Measurements from ENCODE around the gene IGF2. TPM values are rescaled to one million over a fixed set of nuclear protein-coding genes. Genes with fewer than 3 reads are reported as not detected.
A peak's percentile ranks its signal among the peaks of the same experiment; 100 is the strongest.

IGF2 gene
- total and polyA plus RNA-seq, 2 donors from 2014 or later, result 10.2 to 30.5 TPM

GRCh38 chr11:2115308-2115707, 23.9 kb downstream of the IGF2 start:
- no peak for FAIRE-seq
- intact Hi-C loops (cut with DNase I), result no loop called here
- peaks cover 0 to 11% (median 2%) of the 10 kb centered on the region in 3 donors for H3K9me3 ChIP-seq (ENCODE audit: control insufficient read depth in 2 of 3, insufficient read depth in 1 of 3, low read length in 3 of 3)
- H3K9ac ChIP-seq (ENCODE audit: low read length in 3 of 3), result no peak overlapping the region
- no peaks in the 10 kb centered on the region for H3K36me3 ChIP-seq (ENCODE audit: control insufficient read depth in 2 of 3, insufficient read depth in 3 of 3, low read length in 3 of 3)
- no peak for DNase-seq
- H3K4me1 ChIP-seq (ENCODE audit: control insufficient read depth in 2 of 3, insufficient read depth in 2 of 3, low read depth in 1 of 3, low read length in 3 of 3), result no peaks in the 10 kb centered on the region
- H3K27ac ChIP-seq (ENCODE audit: low read depth in 2 of 2, low read length in 2 of 2), result no peak overlapping the region
- no peak overlapping the region for H3K4me3 ChIP-seq (ENCODE audit: low read length in 3 of 3)
- H3K27me3 ChIP-seq (ENCODE audit: control insufficient read depth, insufficient read depth, low read length), result no peaks in the 10 kb centered on the region
- TF ChIP-seq CTCF (IDR thresholded peaks at IDR 0.05; ENCODE audit: borderline replicate concordance, extremely low read depth, insufficient read depth), result no peak

- DNase-seq, result peak in 1 of 5 donors; percentile 68
- no peak for FAIRE-seq
- no peaks in the 10 kb centered on the region for H3K36me3 ChIP-seq (ENCODE audit: control insufficient read depth in 2 of 3, insufficient read depth in 3 of 3, low read length in 3 of 3)
- no peak overlapping the region for H3K4me3 ChIP-seq (ENCODE audit: low read length in 3 of 3)
- H3K9me3 ChIP-seq (ENCODE audit: control insufficient read depth in 2 of 3, insufficient read depth in 1 of 3, low read length in 3 of 3), result peaks cover 0 to 11% (median 2%) of the 10 kb centered on the region in 3 donors
- intact Hi-C loops (cut with DNase I), result no loop called here
- H3K27me3 ChIP-seq (ENCODE audit: control insufficient read depth, insufficient read depth, low read length), result no peaks in the 10 kb centered on the region
- H3K9ac ChIP-seq (ENCODE audit: low read length in 3 of 3), result no peak overlapping the region
- H3K4me1 ChIP-seq (ENCODE audit: control insufficient read depth in 2 of 3, insufficient read depth in 2 of 3, low read depth in 1 of 3, low read length in 3 of 3), result peaks cover 0 to 2% (median 0%) of the 10 kb centered on the region in 3 donors
- H3K27ac ChIP-seq (ENCODE audit: low read depth in 2 of 2, low read length in 2 of 2), result no peak overlapping the region
- TF ChIP-seq CTCF (IDR thresholded peaks at IDR 0.05; ENCODE audit: borderline replicate concordance, extremely low read depth, insufficient read depth), result no peak
These were observed 24.6 kb downstream of the IGF2 start for GRCh38 chr11:2114430-2115241.

DNA sequence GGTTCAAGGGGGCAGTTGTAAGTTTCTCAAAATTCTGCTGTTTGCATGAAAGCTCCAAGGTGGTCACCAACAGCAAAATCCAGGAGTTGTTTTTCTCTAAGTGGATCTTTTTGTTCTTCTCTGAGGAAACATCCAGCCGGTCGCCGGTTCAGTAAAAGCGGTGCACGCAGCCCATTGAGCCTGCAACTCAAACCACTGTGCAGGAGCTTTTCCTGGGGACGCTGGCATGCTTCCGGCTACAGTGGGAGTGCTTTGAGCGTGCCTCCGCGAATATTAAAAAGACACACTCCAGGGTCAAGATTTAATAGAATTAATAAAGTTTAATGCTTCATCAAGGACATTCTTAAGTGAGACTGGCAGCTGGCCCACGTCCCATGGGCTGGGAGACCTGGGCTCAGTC, 25.4 kb downstream of the IGF2 start:
- no peak overlapping the region for H3K27ac ChIP-seq (ENCODE audit: low read depth in 2 of 2, low read length in 2 of 2)
- H3K27me3 ChIP-seq (ENCODE audit: control insufficient read depth, insufficient read depth, low read length), result no peaks in the 10 kb centered on the region
- no peak overlapping the region for H3K4me3 ChIP-seq (ENCODE audit: low read length in 3 of 3)
- no peak for TF ChIP-seq CTCF (IDR thresholded peaks at IDR 0.05; ENCODE audit: borderline replicate concordance, extremely low read depth, insufficient read depth)
- H3K9me3 ChIP-seq (ENCODE audit: control insufficient read depth in 2 of 3, insufficient read depth in 1 of 3, low read length in 3 of 3), result peaks cover 0 to 11% (median 2%) of the 10 kb centered on the region in 3 donors
- no peak overlapping the region for H3K9ac ChIP-seq (ENCODE audit: low read length in 3 of 3)
- intact Hi-C loops (cut with DNase I), result no loop called here
- H3K36me3 ChIP-seq (ENCODE audit: control insufficient read depth in 2 of 3, insufficient read depth in 3 of 3, low read length in 3 of 3), result no peaks in the 10 kb centered on the region
- no peak for FAIRE-seq
- H3K4me1 ChIP-seq (ENCODE audit: control insufficient read depth in 2 of 3, insufficient read depth in 2 of 3, low read depth in 1 of 3, low read length in 3 of 3), result peaks cover 0 to 2% (median 0%) of the 10 kb centered on the region in 3 donors
- DNase-seq, result no peak
